ENCODE measurements around the gene CRKL.

GRCh38 chr22:20931126-20931654 lies 14.0 kb downstream of the CRKL start:
- TF ChIP-seq CTCF (IDR thresholded peaks at IDR 0.05; ENCODE audit: borderline replicate concordance, extremely low read depth, low read length, poor library complexity, severe bottlenecking) (no peak), EZH2 (IDR thresholded peaks at IDR 0.05; ENCODE audit: borderline replicate concordance, low read depth, low read length, severe bottlenecking) (no peak)

Measured in DND-41 (cell line).